A673 (cell line): Measurements from ENCODE around the gene MCF2L2.

ENCODE experiments used
- EZH2 ChIP-seq: fragments of 200-600 bp; sonication (generic); IDR thresholded peaks from 2 replicates; pipeline ENCODE4 v1.6.1; 2017; ENCODE audit warnings: borderline replicate concordance, low read depth, mild to moderate bottlenecking, mixed read lengths, antibody characterized with exemption, low read length; ENCODE audit not compliant: poor library complexity, severe bottlenecking
- TF ChIP-seq, protein P1 (sequence below): fragments of 300-800, 200-600 bp; sonication (generic); conservative IDR thresholded peaks from 2 replicates; pipeline ENCODE4 v1.5.1; 2017; ENCODE audit warnings: low read depth, mild to moderate bottlenecking, antibody characterized with exemption, low read length, moderate library complexity, mixed read lengths

DNA sequence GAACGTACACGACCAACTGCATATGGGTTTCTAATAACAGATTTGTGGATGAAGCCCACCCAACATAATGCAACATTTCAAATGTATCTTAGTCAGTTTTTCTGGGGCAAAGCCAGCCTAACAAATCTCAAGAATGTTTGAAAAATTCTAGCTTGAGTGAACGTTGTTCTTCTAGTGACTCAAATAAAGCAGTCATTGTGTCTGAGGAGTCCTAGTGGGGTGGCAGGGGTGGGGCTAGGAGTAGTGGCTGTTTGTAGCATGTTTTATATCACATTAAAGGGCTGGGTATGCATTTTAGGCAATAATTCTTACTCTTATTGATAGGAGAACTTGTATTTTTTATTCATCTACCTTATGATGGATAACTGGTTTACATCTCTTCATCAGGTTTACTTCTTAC is 169.3 kb downstream of the MCF2L2 start:
- TF ChIP-seq, protein P1, sequence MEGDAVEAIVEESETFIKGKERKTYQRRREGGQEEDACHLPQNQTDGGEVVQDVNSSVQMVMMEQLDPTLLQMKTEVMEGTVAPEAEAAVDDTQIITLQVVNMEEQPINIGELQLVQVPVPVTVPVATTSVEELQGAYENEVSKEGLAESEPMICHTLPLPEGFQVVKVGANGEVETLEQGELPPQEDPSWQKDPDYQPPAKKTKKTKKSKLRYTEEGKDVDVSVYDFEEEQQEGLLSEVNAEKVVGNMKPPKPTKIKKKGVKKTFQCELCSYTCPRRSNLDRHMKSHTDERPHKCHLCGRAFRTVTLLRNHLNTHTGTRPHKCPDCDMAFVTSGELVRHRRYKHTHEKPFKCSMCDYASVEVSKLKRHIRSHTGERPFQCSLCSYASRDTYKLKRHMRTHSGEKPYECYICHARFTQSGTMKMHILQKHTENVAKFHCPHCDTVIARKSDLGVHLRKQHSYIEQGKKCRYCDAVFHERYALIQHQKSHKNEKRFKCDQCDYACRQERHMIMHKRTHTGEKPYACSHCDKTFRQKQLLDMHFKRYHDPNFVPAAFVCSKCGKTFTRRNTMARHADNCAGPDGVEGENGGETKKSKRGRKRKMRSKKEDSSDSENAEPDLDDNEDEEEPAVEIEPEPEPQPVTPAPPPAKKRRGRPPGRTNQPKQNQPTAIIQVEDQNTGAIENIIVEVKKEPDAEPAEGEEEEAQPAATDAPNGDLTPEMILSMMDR = no peak
- TF ChIP-seq EZH2 = no peak
